NCI-H82 treated with DMSO at 0.1 percent for 48 hours (cell line): ENCODE results near the gene DMKN.

Source experiments
- DNase-seq: peaks from one replicate; lab custom pipeline; 2025; ENCODE audit not compliant: unreplicated experiment; lab: John Stamatoyannopoulos, UW

Gene DMKN

GRCh38 chr19:35513628-35514281 is at the start of gene DMKN:
TSS of gene DMKN (minus strand) at chr19:35513649. CDS start at chr19:35513475, 174 bp downstream.
- DNase-seq = no peak

GRCh38 chr19:35562776-35563175 is 49.3 kb upstream of the DMKN start:
- no peak for DNase-seq

- no peak for DNase-seq
These were observed 48.9 kb upstream of the DMKN start for GRCh38 chr19:35562336-35562735.

- DNase-seq = no peak
These were observed 48.0 kb upstream of the DMKN start for GRCh38 chr19:35561436-35561835.

- no peak for DNase-seq
These were observed 47.2 kb upstream of the DMKN start for GRCh38 chr19:35560677-35561076.

GRCh38 chr19:35560271-35560670 is 46.8 kb upstream of the DMKN start:
- DNase-seq = no peak

GRCh38 chr19:35559781-35560180 is 46.3 kb upstream of the DMKN start:
- DNase-seq = no peak

GRCh38 chr19:35559281-35559659 is 45.8 kb upstream of the DMKN start:
- no peak for DNase-seq

GRCh38 chr19:35558400-35559280 is 45.2 kb upstream of the DMKN start:
- DNase-seq = no peak

GRCh38 chr19:35557539-35558399 is 44.3 kb upstream of the DMKN start:
- DNase-seq = peak; percentile 88

- DNase-seq = no peak
These were observed 43.5 kb upstream of the DMKN start for GRCh38 chr19:35556846-35557538.

- DNase-seq = no peak
These were observed 42.7 kb upstream of the DMKN start for GRCh38 chr19:35556025-35556590.

GRCh38 chr19:35555301-35556005 is 42.0 kb upstream of the DMKN start:
- DNase-seq = peak; percentile 5

- DNase-seq = no peak
These were observed 40.6 kb upstream of the DMKN start for GRCh38 chr19:35554076-35554475.

GRCh38 chr19:35553385-35554000 is 40.0 kb upstream of the DMKN start:
- DNase-seq = no peak

GRCh38 chr19:35552534-35553384 is 39.3 kb upstream of the DMKN start:
- no peak for DNase-seq

GRCh38 chr19:35551091-35551810 is 37.8 kb upstream of the DMKN start:
- no peak for DNase-seq
